PC-3 (cell line): ENCODE data around the gene RFLNA.

Experiments
- CTCF ChIP-seq: fragments of 300-600 bp; sonication (generic); conservative IDR thresholded peaks from 2 replicates; pipeline ENCODE4 v1.5.1; 2017; ENCODE audit warnings: antibody characterized with exemption, low read depth, mild to moderate bottlenecking, low read length
- EZH2 ChIP-seq: fragments of 300-600 bp; sonication (generic); IDR thresholded peaks from one replicate; pipeline ENCODE4 v1.6.1; 2017; ENCODE audit warnings: antibody characterized with exemption, mild to moderate bottlenecking, low read length; ENCODE audit not compliant: unreplicated experiment
- EZH2phosphoT487 ChIP-seq: fragments of 300-600 bp; sonication (generic); IDR thresholded peaks from 2 replicates; pipeline ENCODE4 v1.6.1; 2018; ENCODE audit warnings: mild to moderate bottlenecking, antibody characterized with exemption, low read length, borderline replicate concordance

DNA sequence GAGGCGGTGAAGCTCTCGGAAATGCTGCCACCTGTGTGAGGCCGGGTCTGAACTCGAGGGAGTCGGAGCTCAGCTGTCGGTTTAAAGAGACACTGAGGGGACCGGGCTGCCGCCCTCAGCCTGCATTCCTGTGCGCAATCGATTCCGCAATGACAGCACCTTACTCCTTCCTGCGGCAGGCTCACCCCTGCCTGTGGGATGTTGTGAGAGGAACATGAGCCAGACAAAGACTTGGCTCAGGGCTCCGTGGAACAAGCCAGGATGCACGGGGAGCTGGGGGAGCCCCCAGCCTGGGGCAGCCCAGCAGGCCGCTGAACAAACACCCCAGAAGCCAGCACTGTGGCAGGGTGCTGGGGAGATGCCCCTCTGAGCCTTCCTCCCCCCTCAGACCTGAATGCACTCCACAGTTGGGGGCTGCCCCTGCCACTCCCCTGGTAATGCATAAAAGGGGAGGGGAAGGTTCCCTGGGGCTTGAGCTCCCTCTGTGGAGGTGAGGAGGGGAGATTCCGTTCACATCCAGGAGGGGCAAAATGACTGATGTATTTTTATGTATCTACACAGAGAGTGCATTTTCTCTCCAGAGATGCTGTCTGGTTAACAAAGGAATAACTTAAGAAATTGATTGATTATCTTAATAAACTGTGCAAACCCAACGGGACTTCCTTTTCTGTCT is 20.6 kb downstream of the RFLNA start:
- TF ChIP-seq CTCF: no peak
- TF ChIP-seq EZH2phosphoT487: no peak
- no peak for TF ChIP-seq EZH2
